ENCODE measurements around the gene RPL41.
"Not testable (repeated sequence)": the region's sequence is repeated elsewhere in the genome, so short reads cannot be mapped to it uniquely, and the experiment has no call there.

The RPL41 gene

GRCh38 chr12:56155256-56155845 lies 38.9 kb downstream of the RPL41 start:
- H3K27me3 ChIP-seq (ENCODE audit: insufficient read depth, low read depth, severe bottlenecking) = no peaks in the 10 kb centered on the region
- DNase-seq = no peak
- H3K4me3 ChIP-seq (ENCODE audit: low read depth, low read length) = no peak overlapping the region
- H3K36me3 ChIP-seq = peaks cover 35% of the 10 kb centered on the region
- TF ChIP-seq CTCF (IDR thresholded peaks at IDR 0.05; ENCODE audit: low read depth, low read length) = no peak
- no peaks in the 10 kb centered on the region for H3K9me3 ChIP-seq (ENCODE audit: severe bottlenecking)
- H3K27ac ChIP-seq = peak overlapping the region; percentile 86

- not testable (repeated sequence) for H3K27me3 ChIP-seq (ENCODE audit: insufficient read depth, low read depth, severe bottlenecking); DNase-seq; H3K9me3 ChIP-seq (ENCODE audit: severe bottlenecking)
- Histone ChIP-seq H3K27ac (peak overlapping the region; percentile 100), H3K4me3 (ENCODE audit: low read depth, low read length) (peak overlapping the region; percentile 61), H3K36me3 (peaks cover 48% of the 10 kb centered on the region)
These were observed 40.2 kb downstream of the RPL41 start for GRCh38 chr12:56156464-56157200.

GRCh38 chr12:56157201-56158028 lies 41.0 kb downstream of the RPL41 start:
- H3K9me3 ChIP-seq (ENCODE audit: severe bottlenecking) = no peaks in the 10 kb centered on the region
- TF ChIP-seq CTCF (IDR thresholded peaks at IDR 0.05; ENCODE audit: low read depth, low read length) = peak; percentile 38
- peak overlapping the region; percentile 61 for H3K4me3 ChIP-seq (ENCODE audit: low read depth, low read length)
- H3K27me3 ChIP-seq (ENCODE audit: insufficient read depth, low read depth, severe bottlenecking) = no peaks in the 10 kb centered on the region
- peak; percentile 79 for DNase-seq
- peaks cover 55% of the 10 kb centered on the region for H3K36me3 ChIP-seq
- H3K27ac ChIP-seq = peak overlapping the region; percentile 100

GRCh38 chr12:56158029-56158925 lies 41.8 kb downstream of the RPL41 start, which contains the start of gene MYL6:
MYL6 (plus strand) TSS chr12:56158359; CDS start chr12:56158402, 43 bp downstream.
- Histone ChIP-seq H3K9me3 (ENCODE audit: severe bottlenecking) (no peaks in the 10 kb centered on the region), H3K27ac (peak within 1 kb of the TSS; percentile 100), H3K27me3 (ENCODE audit: insufficient read depth, low read depth, severe bottlenecking) (no peaks in the 10 kb centered on the region), H3K36me3 (peaks cover 62% of the 10 kb centered on the region), H3K4me3 (ENCODE audit: low read depth, low read length) (peak within 1 kb of the TSS; percentile 70)
- peak; percentile 98 for DNase-seq
- TF ChIP-seq CTCF (IDR thresholded peaks at IDR 0.05; ENCODE audit: low read depth, low read length) = no peak

GRCh38 chr12:56158926-56159461 lies 42.6 kb downstream of the RPL41 start:
- no peak for TF ChIP-seq CTCF (IDR thresholded peaks at IDR 0.05; ENCODE audit: low read depth, low read length)
- H3K36me3 ChIP-seq = peaks cover 69% of the 10 kb centered on the region
- DNase-seq = peak; percentile 34

More at GRCh38 chr12:56158926-56159461, 42.6 kb downstream of the RPL41 start:
- Histone ChIP-seq H3K27me3 (ENCODE audit: insufficient read depth, low read depth, severe bottlenecking) (no peaks in the 10 kb centered on the region), H3K4me3 (ENCODE audit: low read depth, low read length) (peak overlapping the region; percentile 70), H3K27ac (peak overlapping the region; percentile 100), H3K9me3 (ENCODE audit: severe bottlenecking) (no peaks in the 10 kb centered on the region)

Data from WERI-Rb-1 (cell line).